Sigmoid colon (tissue), 7 donors: ENCODE results near the gene PRDX1. TPM values are rescaled to one million over a fixed set of nuclear protein-coding genes. Genes with fewer than 3 reads are reported as not detected.
"Not testable (repeated sequence)": the region's sequence is repeated elsewhere in the genome, so short reads cannot be mapped to it uniquely, and the experiment has no call there.

Source experiments
- DNase-seq: peaks from one replicate; pipeline ENCODE4 v3.0.0-alpha.2; 2019
- H3K27ac ChIP-seq, 4 donors: fragments of 200-600 bp; sonication (generic); one replicate each; pipeline ENCODE4 v1.5.1; 2016 to 2019; ENCODE audit warnings: mild to moderate bottlenecking in 1 of 4
- H3K27me3 ChIP-seq, 3 donors: fragments of 200-600 bp; sonication (generic); one replicate each; pipeline ENCODE4 v1.5.1; 2019; ENCODE audit warnings: mild to moderate bottlenecking in 1 of 3
- H3K36me3 ChIP-seq, 4 donors: fragments of 200-600 bp; sonication (generic); one replicate each; pipeline ENCODE4 v1.5.1; 2016 to 2019
- H3K4me1 ChIP-seq, 4 donors: fragments of 200-600 bp; sonication (generic); one replicate each; pipeline ENCODE4 v1.5.1; 2017 to 2019
- H3K4me3 ChIP-seq, 4 donors: fragments of 200-600 bp; sonication (generic); one replicate each; pipeline ENCODE4 v1.5.1; 2017 to 2019; ENCODE audit warnings: mild to moderate bottlenecking in 2 of 4, moderate library complexity in 1 of 4
- H3K9me3 ChIP-seq, 4 donors: fragments of 200-600 bp in 3 of 4; sonication (generic) in 3 of 4; one replicate each; pipeline versions ENCODE4 v1.5.1 to v1.6.1; 2013 to 2019
- CTCF ChIP-seq, 4 experiments: fragments of 450-650 bp in 3 of 4; fragments of 200-600 bp in 1 of 4; IDR thresholded peaks; one replicate each; pipeline ENCODE4 v1.5.1; 2016 to 2019; ENCODE audit warnings: antibody characterized with exemption in 4 of 4, mild to moderate bottlenecking in 3 of 4, moderate library complexity in 2 of 4
- EP300 ChIP-seq, 4 donors: sonication (generic); formaldehyde crosslinking; IDR thresholded peaks; one replicate each; pipeline ENCODE4 v1.6.1; 2017; ENCODE audit warnings: antibody characterized with exemption in 4 of 4
- POLR2A ChIP-seq, 2 donors: fragments of 450-650 bp; IDR thresholded peaks; one replicate each; pipeline ENCODE4 v1.6.1; 2016; ENCODE audit warnings: antibody characterized with exemption in 2 of 2, mild to moderate bottlenecking in 2 of 2, moderate library complexity in 2 of 2
- POLR2AphosphoS5 ChIP-seq, 4 donors: sonication (generic); formaldehyde crosslinking; IDR thresholded peaks; one replicate each; pipeline ENCODE4 v1.6.1; 2017; ENCODE audit warnings: antibody characterized with exemption in 4 of 4
- WGBS, 2 donors: extraction: QIAGEN DNeasy Blood & Tissue Kit; methylation state at CpG; one replicate each; pipeline ENCODE4 v1.1.7; 2013; 5-methylcytosine and 5-hydroxymethylcytosine counted together
- intact Hi-C: fragments of 100-400 bp; cut with DNase I; formaldehyde crosslinking; loops from one replicate; pipeline ENCODE4 v1.15.1; 2023
- polyA plus RNA-seq, 3 donors: library from polyadenylated mRNA; stranded (reverse); fragments of 200-250 nt; gene quantifications; one replicate each; pipeline ENCODE4 v1.2.3, GENCODE V29; 2013
- total RNA-seq, 4 donors: library from RNA; depleted of rRNA; stranded (reverse); fragments of >200 nt; gene quantifications; one replicate each; pipeline ENCODE4 v1.1.0, GENCODE V29; 2016
- donor health status: healthy with polysubstance abuse.
- donor health status: Bipolar disorder and iron deficiency.
- donor health status: healthy.

Gene PRDX1
- total and polyA plus RNA-seq, 7 donors: 169 to 661 (median 257) TPM

GRCh38 chr1:45485949-45486348, 35.7 kb downstream of the PRDX1 start:
- no peaks in the 10 kb centered on the region for H3K9me3 ChIP-seq
- H3K27ac ChIP-seq: no peak overlapping the region
- TF ChIP-seq POLR2A (IDR thresholded peaks at IDR 0.05): no peak
- TF ChIP-seq CTCF (IDR thresholded peaks at IDR 0.05): no peak
- TF ChIP-seq POLR2AphosphoS5 (IDR thresholded peaks at IDR 0.05): no peak
- no peak for TF ChIP-seq EP300 (IDR thresholded peaks at IDR 0.05)

GRCh38 chr1:45479039-45479748, 42.5 kb downstream of the PRDX1 start:
- H3K36me3 ChIP-seq: no peaks in the 10 kb centered on the region
- DNase-seq: no peak
- no peaks in the 10 kb centered on the region for H3K27me3 ChIP-seq
- intact Hi-C loops: no loop called here
- no peak overlapping the region for H3K4me3 ChIP-seq
- no peak overlapping the region for H3K27ac ChIP-seq
- WGBS, 2 donors: 79 to 82% methylated on average over 5 of the region's 5 CpGs
- no peaks in the 10 kb centered on the region for H3K9me3 ChIP-seq
- no peak for TF ChIP-seq POLR2AphosphoS5 (IDR thresholded peaks at IDR 0.05)
- TF ChIP-seq EP300 (IDR thresholded peaks at IDR 0.05): no peak
- TF ChIP-seq CTCF (IDR thresholded peaks at IDR 0.05): no peak
- no peak for TF ChIP-seq POLR2A (IDR thresholded peaks at IDR 0.05)
- no peaks in the 10 kb centered on the region for H3K4me1 ChIP-seq

More at GRCh38 chr1:45485949-45486348, 35.7 kb downstream of the PRDX1 start:
- DNase-seq: no peak
- H3K36me3 ChIP-seq: no peaks in the 10 kb centered on the region
- peaks cover 0 to 9% (median 7%) of the 10 kb centered on the region in 4 donors for H3K4me1 ChIP-seq
- intact Hi-C loops: no loop called here
- H3K4me3 ChIP-seq: no peak overlapping the region
- no peaks in the 10 kb centered on the region for H3K27me3 ChIP-seq

- no peak for DNase-seq
- Histone ChIP-seq H3K4me3 (no peak overlapping the region), H3K4me1 (no peaks in the 10 kb centered on the region), H3K27ac (no peak overlapping the region), H3K27me3 (no peaks in the 10 kb centered on the region), H3K36me3 (no peaks in the 10 kb centered on the region), H3K9me3 (no peaks in the 10 kb centered on the region)
- WGBS, 2 donors: 38 to 73% methylated on average over 4 of the region's 4 CpGs
- intact Hi-C loops: no loop called here
- TF ChIP-seq EP300 (IDR thresholded peaks at IDR 0.05): no peak
- no peak for TF ChIP-seq CTCF (IDR thresholded peaks at IDR 0.05)
- no peak for TF ChIP-seq POLR2AphosphoS5 (IDR thresholded peaks at IDR 0.05)
- TF ChIP-seq POLR2A (IDR thresholded peaks at IDR 0.05): no peak
These were observed 43.4 kb downstream of the PRDX1 start for GRCh38 chr1:45478121-45478814.

GRCh38 chr1:45477646-45478045, 44.0 kb downstream of the PRDX1 start:
- H3K27me3 ChIP-seq: no peaks in the 10 kb centered on the region
- no peaks in the 10 kb centered on the region for H3K9me3 ChIP-seq
- no peak for DNase-seq
- WGBS, 2 donors: 95 to 96% methylated on average over 3 of the region's 3 CpGs
- intact Hi-C loops: no loop called here
- no peaks in the 10 kb centered on the region for H3K4me1 ChIP-seq
- H3K27ac ChIP-seq: no peak overlapping the region
- TF ChIP-seq CTCF (IDR thresholded peaks at IDR 0.05): no peak
- no peak for TF ChIP-seq POLR2AphosphoS5 (IDR thresholded peaks at IDR 0.05)
- TF ChIP-seq EP300 (IDR thresholded peaks at IDR 0.05): no peak
- no peak for TF ChIP-seq POLR2A (IDR thresholded peaks at IDR 0.05)
- H3K36me3 ChIP-seq: no peaks in the 10 kb centered on the region
- no peak overlapping the region for H3K4me3 ChIP-seq

- H3K4me1 ChIP-seq, H3K27me3 ChIP-seq, H3K36me3 ChIP-seq, H3K9me3 ChIP-seq, H3K27ac ChIP-seq, H3K4me3 ChIP-seq, DNase-seq, intact Hi-C loops: not testable (repeated sequence)
- WGBS, 2 donors: 97% methylated on average over 6 of the region's 6 CpGs
These were observed 47.5 kb downstream of the PRDX1 start for GRCh38 chr1:45474194-45474593.
